PC-9 (cell line): ENCODE data around the gene SIDT1. TPM values are rescaled to one million over a fixed set of nuclear protein-coding genes. Genes with fewer than 3 reads are reported as not detected.

Source experiments
- BruUV-seq: library from RNA; stranded (reverse); fragments of 400-500 nt; replicated peaks from 2 replicates; lab custom pipeline; 2021; lab: Mats Ljungman, UMichigan
- CTCF ChIA-PET: fragments of 300-600 bp; sonication (Branson Sonifier 250); formaldehyde crosslinking; loops from one replicate; lab custom pipeline; 2022; ENCODE audit warnings: antibody characterized with exemption; lab: Charles Lee
- POLR2A ChIA-PET: fragments of 300-600 bp; sonication (Branson Sonifier 250); formaldehyde crosslinking; loops from one replicate; lab custom pipeline; 2022; ENCODE audit warnings: antibody characterized with exemption; ENCODE audit not compliant: unreplicated experiment; lab: Charles Lee
- DNase-seq, 2 experiments: peaks; one replicate each; pipeline versions ENCODE4 v3.0.0 to v3.0.0-alpha.2; 2015 to 2022; ENCODE audit warnings: mixed read lengths in 1 of 2
- H2AFZ ChIP-seq: fragments of 200-600 bp; sonication (generic); 2 replicates; pipeline ENCODE4 v1.8.1; 2017; ENCODE audit warnings: antibody characterized with exemption
- H3F3A ChIP-seq: fragments of 200-600 bp; sonication (generic); 2 replicates; pipeline ENCODE4 v1.8.1; 2017; ENCODE audit warnings: antibody characterized with exemption, mild to moderate bottlenecking, low read depth; ENCODE audit not compliant: insufficient read depth
- H3K27ac ChIP-seq: fragments of 200-600 bp; sonication (generic); 2 replicates; pipeline ENCODE4 v1.6.1; 2016; ENCODE audit warnings: mixed run types
- H3K27me3 ChIP-seq: fragments of 200-600 bp; sonication (generic); 2 replicates; pipeline ENCODE4 v1.6.1; 2016; ENCODE audit warnings: low read depth, mixed run types; ENCODE audit not compliant: insufficient read depth
- H3K36me3 ChIP-seq: fragments of 200-600 bp; sonication (generic); 2 replicates; pipeline ENCODE4 v1.6.1; 2016; ENCODE audit warnings: low read depth, mixed run types
- H3K4me1 ChIP-seq: fragments of 200-600 bp; sonication (generic); replicated peaks from 2 replicates; pipeline ENCODE4 v1.6.1; 2016; ENCODE audit warnings: mixed run types; ENCODE audit not compliant: insufficient read depth
- H3K4me2 ChIP-seq: fragments of 200-600 bp; sonication (generic); 2 replicates; pipeline ENCODE4 v1.6.1; 2017; ENCODE audit warnings: mixed run types
- H3K4me3 ChIP-seq: fragments of 200-600 bp; sonication (generic); 2 replicates; pipeline ENCODE4 v1.6.1; 2016; ENCODE audit warnings: mixed run types
- H3K79me2 ChIP-seq: fragments of 200-600 bp; sonication (generic); 2 replicates; pipeline ENCODE4 v1.6.1; 2017; ENCODE audit warnings: low read depth, mixed run types
- H3K9me2 ChIP-seq: fragments of 200-600 bp; sonication (generic); 2 replicates; pipeline ENCODE4 v1.8.1; 2017; ENCODE audit warnings: mild to moderate bottlenecking; ENCODE audit not compliant: insufficient read depth
- H3K9me3 ChIP-seq: fragments of 200-600 bp; sonication (generic); 2 replicates; pipeline ENCODE4 v1.8.1; 2016; ENCODE audit warnings: low read depth; ENCODE audit not compliant: insufficient read depth
- H4K20me1 ChIP-seq: fragments of 200-600 bp; sonication (generic); 2 replicates; pipeline ENCODE4 v1.8.1; 2017; ENCODE audit not compliant: insufficient read depth
- EZH2 ChIP-seq: fragments of 200-600 bp; sonication (generic); IDR thresholded peaks from 2 replicates; pipeline ENCODE4 v1.8.0; 2017; ENCODE audit warnings: antibody characterized with exemption, low read depth
- intact Hi-C: fragments of 100-400 bp; cut with micrococcal nuclease; formaldehyde crosslinking; loops from one replicate; pipeline ENCODE4 v1.10.0; 2022; ENCODE audit not compliant: unreplicated experiment
- total RNA-seq: library from RNA; stranded (reverse); gene quantifications from 2 replicates; pipeline ENCODE4 v1.2.3, GENCODE V29; 2021
- TF ChIP-seq, protein P1 (sequence below): fragments of 200-600 bp; sonication (generic); conservative IDR thresholded peaks from 2 replicates; pipeline ENCODE4 v1.6.1; 2017; ENCODE audit warnings: mixed run types, antibody characterized with exemption, mild to moderate bottlenecking, moderate library complexity

Gene SIDT1
- total RNA-seq, 1 experiment from 2014 or later, result 1.2 TPM

DNA sequence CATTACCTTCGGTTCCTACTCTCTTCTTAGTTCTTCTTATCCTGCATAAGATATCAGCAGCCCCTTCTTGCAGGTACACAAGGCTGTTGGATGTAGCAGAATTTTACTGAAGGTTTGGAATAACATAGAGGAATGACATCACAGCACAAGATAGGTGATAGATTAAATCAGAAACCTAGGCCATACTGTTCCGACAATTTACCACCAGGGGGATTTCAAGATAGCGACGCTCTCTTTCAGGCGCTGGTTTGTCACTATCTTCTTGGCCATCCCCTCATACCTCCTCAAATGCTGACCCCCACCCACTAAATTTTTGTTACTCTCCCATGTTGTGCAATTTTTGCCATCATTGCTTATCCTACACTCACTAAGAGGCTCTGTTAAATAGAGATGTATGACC lies 3.5 kb downstream of the SIDT1 start:
- H3K4me1 ChIP-seq, result peaks cover 45% of the 10 kb centered on the region
- ChIA-PET CTCF (interaction anchor here (0.6 to 1.4 kb wide), 3 partner anchors 20 to 42 kb away, joined by 3 to 6 read pairs (median 4); no protein-coding TSS in a partner anchor), POLR2A (interaction anchor here (0.7 kb wide), 1 partner anchor 894 kb away, joined by 3 read pairs; no protein-coding TSS in a partner anchor)
- intact Hi-C loops, result loop anchor here (1.0 to 5.0 kb wide), 3 partner anchors 21 to 39 kb away; partner anchors contain the start of gene SPICE1
- no peaks in the 10 kb centered on the region for H4K20me1 ChIP-seq
- H3K79me2 ChIP-seq, result no peaks in the 10 kb centered on the region
- no TSS peak for BruUV-seq
- no peak overlapping the region for H3K4me3 ChIP-seq
- H2AFZ ChIP-seq, result no peak overlapping the region
- peak overlapping the region; percentile 43 for H3K4me2 ChIP-seq
- no peaks in the 10 kb centered on the region for H3K9me2 ChIP-seq
- H3K9me3 ChIP-seq, result no peaks in the 10 kb centered on the region
- TF ChIP-seq, protein P1, sequence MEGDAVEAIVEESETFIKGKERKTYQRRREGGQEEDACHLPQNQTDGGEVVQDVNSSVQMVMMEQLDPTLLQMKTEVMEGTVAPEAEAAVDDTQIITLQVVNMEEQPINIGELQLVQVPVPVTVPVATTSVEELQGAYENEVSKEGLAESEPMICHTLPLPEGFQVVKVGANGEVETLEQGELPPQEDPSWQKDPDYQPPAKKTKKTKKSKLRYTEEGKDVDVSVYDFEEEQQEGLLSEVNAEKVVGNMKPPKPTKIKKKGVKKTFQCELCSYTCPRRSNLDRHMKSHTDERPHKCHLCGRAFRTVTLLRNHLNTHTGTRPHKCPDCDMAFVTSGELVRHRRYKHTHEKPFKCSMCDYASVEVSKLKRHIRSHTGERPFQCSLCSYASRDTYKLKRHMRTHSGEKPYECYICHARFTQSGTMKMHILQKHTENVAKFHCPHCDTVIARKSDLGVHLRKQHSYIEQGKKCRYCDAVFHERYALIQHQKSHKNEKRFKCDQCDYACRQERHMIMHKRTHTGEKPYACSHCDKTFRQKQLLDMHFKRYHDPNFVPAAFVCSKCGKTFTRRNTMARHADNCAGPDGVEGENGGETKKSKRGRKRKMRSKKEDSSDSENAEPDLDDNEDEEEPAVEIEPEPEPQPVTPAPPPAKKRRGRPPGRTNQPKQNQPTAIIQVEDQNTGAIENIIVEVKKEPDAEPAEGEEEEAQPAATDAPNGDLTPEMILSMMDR, result peak; percentile 35; the same call in 1 of the 2 replicates
- no peak for TF ChIP-seq EZH2
- H3F3A ChIP-seq, result peaks cover 38% of the 10 kb centered on the region
- H3K27me3 ChIP-seq, result no peaks in the 10 kb centered on the region
- DNase-seq, result no peak
- H3K27ac ChIP-seq, result peak overlapping the region; percentile 63
- H3K36me3 ChIP-seq, result no peaks in the 10 kb centered on the region

DNA sequence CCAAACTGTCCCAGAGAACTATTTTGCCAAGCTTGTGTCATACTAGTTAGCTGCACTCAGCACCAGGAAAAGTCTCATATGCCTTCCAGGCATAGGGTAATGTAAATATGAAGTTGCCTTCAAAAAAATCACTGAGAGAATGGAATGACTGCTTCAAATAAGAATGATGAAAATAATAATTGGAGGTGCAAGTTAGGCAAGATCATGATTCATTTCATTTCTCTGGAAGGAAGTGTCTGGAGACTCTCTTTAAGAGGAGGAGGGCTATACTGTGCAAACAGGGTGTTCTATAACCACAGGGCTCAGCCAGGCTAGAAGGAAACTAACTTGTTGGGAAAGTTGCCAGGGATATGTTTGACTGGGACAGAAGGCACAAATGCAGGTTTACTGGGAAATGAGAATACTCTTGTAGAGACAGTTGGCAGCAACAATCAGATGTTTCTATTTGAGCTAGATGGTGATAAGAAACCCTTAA lies 4.3 kb downstream of the SIDT1 start:
- Histone ChIP-seq H3K79me2 (no peaks in the 10 kb centered on the region), H3K4me3 (no peak overlapping the region), H3F3A (peaks cover 38% of the 10 kb centered on the region), H3K27ac (peak overlapping the region; percentile 73), H3K27me3 (no peaks in the 10 kb centered on the region), H3K4me2 (peak overlapping the region; percentile 59), H2AFZ (no peak overlapping the region), H3K9me3 (no peaks in the 10 kb centered on the region), H3K4me1 (peaks cover 38% of the 10 kb centered on the region), H3K36me3 (no peaks in the 10 kb centered on the region), H4K20me1 (no peaks in the 10 kb centered on the region), H3K9me2 (no peaks in the 10 kb centered on the region)
- DNase-seq, result peak; percentile 54 to 98
- intact Hi-C loops, result loop anchor here (1.0 to 5.0 kb wide), 3 partner anchors 20 to 39 kb away; partner anchors contain the start of gene SPICE1
- BruUV-seq, result no TSS peak
- ChIA-PET POLR2A (interaction anchor here (0.7 kb wide), 2 partner anchors 38 to 895 kb away, joined by 3 to 9 read pairs; no protein-coding TSS in a partner anchor), CTCF (interaction anchor here (1.0 to 1.4 kb wide), 3 partner anchors 21 to 41 kb away, joined by 3 to 6 read pairs (median 3); no protein-coding TSS in a partner anchor)
- no peak for TF ChIP-seq EZH2
- TF ChIP-seq, protein P1, result no peak

DNA sequence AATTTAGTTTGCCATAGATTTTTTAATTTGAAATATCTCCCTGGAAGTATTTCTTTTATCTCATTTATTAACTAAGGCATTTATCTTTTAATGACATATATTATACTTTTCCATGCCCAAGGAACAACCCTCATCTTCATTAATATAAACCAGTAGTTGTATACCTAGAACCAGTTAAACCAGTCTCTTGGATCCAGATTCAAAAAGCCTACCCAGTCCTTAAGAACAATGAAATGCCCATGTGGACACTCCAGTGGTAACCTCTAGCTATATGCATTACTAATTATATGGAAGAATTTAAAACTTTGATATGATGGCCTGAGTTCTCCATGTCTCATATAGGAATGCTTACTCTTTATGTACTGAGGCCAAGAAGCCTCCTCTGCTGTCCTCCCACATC lies 4.8 kb downstream of the SIDT1 start:
- H3K9me2 ChIP-seq, result no peaks in the 10 kb centered on the region
- DNase-seq, result peak in 1 of 2 experiments; percentile 73
- no peaks in the 10 kb centered on the region for H3K27me3 ChIP-seq
- no peaks in the 10 kb centered on the region for H4K20me1 ChIP-seq
- intact Hi-C loops, result loop anchor here (2.0 to 5.0 kb wide), 2 partner anchors 20 to 40 kb away; no protein-coding TSS in a partner anchor
- no peaks in the 10 kb centered on the region for H3K36me3 ChIP-seq
- H3K79me2 ChIP-seq, result no peaks in the 10 kb centered on the region
- H3K4me2 ChIP-seq, result peak overlapping the region; percentile 59
- H3K4me3 ChIP-seq, result no peak overlapping the region
- ChIA-PET CTCF (interaction anchor here (1.0 to 1.4 kb wide), 2 partner anchors 21 to 40 kb away, joined by 3 to 6 read pairs; no protein-coding TSS in a partner anchor), POLR2A (no interaction called here)
- H3K27ac ChIP-seq, result peak overlapping the region; percentile 73
- no peaks in the 10 kb centered on the region for H3K9me3 ChIP-seq
- H3F3A ChIP-seq, result peaks cover 38% of the 10 kb centered on the region
- no peak for TF ChIP-seq EZH2
- TF ChIP-seq, protein P1, result no peak
- H2AFZ ChIP-seq, result peak overlapping the region; percentile 14; the same call in 1 of the 2 replicates
- H3K4me1 ChIP-seq, result peaks cover 34% of the 10 kb centered on the region
- BruUV-seq, result no TSS peak
